Trophoblast cell (in vitro differentiated cells and primary cell): ENCODE results near the gene GALNT3.

Source experiments
- DNase-seq, 2 donors: peaks; one replicate each; pipeline ENCODE4 v3.0.0-alpha.2; 2016
- H2AFZ ChIP-seq: 2 replicates; pipeline ENCODE4 v1.6.1; 2013; ENCODE audit warnings: low read length, moderate library complexity, mild to moderate bottlenecking; ENCODE audit not compliant: insufficient read depth, poor library complexity
- H2AK5ac ChIP-seq: 2 replicates; pipeline ENCODE4 v1.6.1; 2013; ENCODE audit warnings: mild to moderate bottlenecking, low read length
- H2BK120ac ChIP-seq: 2 replicates; pipeline ENCODE4 v1.6.1; 2013; ENCODE audit warnings: low read length, mild to moderate bottlenecking, moderate library complexity; ENCODE audit not compliant: insufficient read depth, poor library complexity
- H2BK12ac ChIP-seq: 2 replicates; pipeline ENCODE4 v1.6.1; 2013; ENCODE audit warnings: mild to moderate bottlenecking, low read length, moderate library complexity
- H2BK5ac ChIP-seq: 2 replicates; pipeline ENCODE4 v1.6.1; 2013; ENCODE audit warnings: low read length, low read depth, moderate library complexity, mild to moderate bottlenecking; ENCODE audit not compliant: poor library complexity
- H3K14ac ChIP-seq: 2 replicates; pipeline ENCODE4 v1.6.1; 2013; ENCODE audit warnings: mild to moderate bottlenecking, low read length
- H3K18ac ChIP-seq: 2 replicates; pipeline ENCODE4 v1.6.1; 2013; ENCODE audit warnings: mild to moderate bottlenecking, low read length
- H3K23ac ChIP-seq: 2 replicates; pipeline ENCODE4 v1.6.1; 2013; ENCODE audit warnings: low read length
- H3K27ac ChIP-seq: 2 replicates; pipeline ENCODE4 v1.5.1; 2013; ENCODE audit warnings: low read depth, mild to moderate bottlenecking, inconsistent platforms, low read length, moderate library complexity
- H3K27me3 ChIP-seq: 2 replicates; pipeline ENCODE4 v1.6.1; 2013; ENCODE audit warnings: inconsistent platforms, mild to moderate bottlenecking, low read length, moderate library complexity; ENCODE audit not compliant: insufficient read depth
- H3K36me3 ChIP-seq, 2 experiments: 1 replicate in 1 of 2; 2 replicates in 1 of 2; pipeline ENCODE4 v1.6.1; 2013; ENCODE audit warnings: low read length in 2 of 2, mild to moderate bottlenecking in 2 of 2, moderate library complexity in 1 of 2; ENCODE audit not compliant: insufficient read depth in 2 of 2, control insufficient read depth in 1 of 2
- H3K4ac ChIP-seq: 2 replicates; pipeline ENCODE4 v1.6.1; 2013; ENCODE audit warnings: low read depth, mild to moderate bottlenecking, low read length, moderate library complexity
- H3K4me1 ChIP-seq, 2 experiments: 1 replicate in 1 of 2; 2 replicates in 1 of 2; pipeline ENCODE4 v1.6.1; 2013; ENCODE audit warnings: low read length in 2 of 2, mild to moderate bottlenecking in 2 of 2, moderate library complexity in 1 of 2; ENCODE audit not compliant: insufficient read depth in 2 of 2, control insufficient read depth in 1 of 2
- H3K4me2 ChIP-seq: 2 replicates; pipeline ENCODE4 v1.6.1; 2013; ENCODE audit warnings: inconsistent platforms, mild to moderate bottlenecking, low read length, moderate library complexity
- H3K4me3 ChIP-seq: 2 replicates; pipeline ENCODE4 v1.5.1; 2013; ENCODE audit warnings: mild to moderate bottlenecking, low read depth, low read length, inconsistent platforms
- H3K79me1 ChIP-seq: one replicate; pipeline ENCODE4 v1.6.1; 2013; ENCODE audit warnings: low read length
- H3K79me2 ChIP-seq: 2 replicates; pipeline ENCODE4 v1.6.1; 2013; ENCODE audit warnings: low read length, mild to moderate bottlenecking; ENCODE audit not compliant: control insufficient read depth, insufficient read depth, poor library complexity
- H3K9ac ChIP-seq: 2 replicates; pipeline ENCODE4 v1.6.1; 2013; ENCODE audit warnings: mild to moderate bottlenecking, low read length
- H3K9me3 ChIP-seq: 2 replicates; pipeline ENCODE4 v1.6.1; 2013; ENCODE audit warnings: low read depth, mild to moderate bottlenecking, control low read depth, inconsistent platforms, low read length; ENCODE audit not compliant: insufficient read depth
- H4K12ac ChIP-seq: 2 replicates; pipeline ENCODE4 v1.6.1; 2013; ENCODE audit warnings: low read depth, mild to moderate bottlenecking, low read length, moderate library complexity
- H4K8ac ChIP-seq: 2 replicates; pipeline ENCODE4 v1.6.1; 2013; ENCODE audit warnings: low read depth, mild to moderate bottlenecking, low read length, moderate library complexity
- H4K91ac ChIP-seq: one replicate; pipeline ENCODE4 v1.6.1; 2013; ENCODE audit warnings: low read depth, mild to moderate bottlenecking, low read length, moderate library complexity
- WGBS: extraction: QIAGEN DNeasy Blood & Tissue Kit; methylation state at CpG from one replicate; pipeline ENCODE4 v1.1.7; 2013; ENCODE audit warnings: missing lambda C conversion rate; ENCODE audit not compliant: insufficient read length, insufficient coverage; ENCODE audit errors: extremely low coverage; 5-methylcytosine and 5-hydroxymethylcytosine counted together

The GALNT3 gene

DNA sequence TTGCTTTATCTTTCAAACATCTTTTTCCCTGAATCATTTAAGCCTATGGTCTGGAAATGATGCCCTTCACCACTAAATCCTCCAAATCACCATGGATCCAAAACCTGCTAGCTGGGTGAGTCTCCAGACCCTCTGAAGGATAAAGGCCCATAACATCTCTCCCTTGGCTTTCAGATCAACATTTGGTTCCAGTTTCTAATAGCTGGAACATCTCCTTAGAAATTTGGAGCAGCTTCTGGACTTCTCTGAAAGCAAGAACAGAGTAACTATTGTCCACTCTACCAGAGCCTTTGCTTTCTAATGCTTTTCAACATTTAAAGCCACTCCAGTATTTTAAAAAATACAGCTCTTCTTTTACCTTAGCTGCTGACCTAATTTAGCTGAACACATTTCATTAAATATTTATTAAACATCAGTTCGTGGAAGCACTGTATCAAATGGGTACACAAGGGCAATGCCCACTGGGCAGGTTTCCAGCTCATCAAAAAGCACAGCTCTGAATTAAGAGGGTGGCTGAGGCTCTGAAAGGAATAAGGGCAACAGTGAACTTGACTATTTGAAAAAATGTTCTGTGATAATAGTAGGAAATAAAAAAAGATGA is 75.3 kb downstream of the GALNT3 start:
- no peak overlapping the region for H3K4ac ChIP-seq
- H2BK12ac ChIP-seq = no peak overlapping the region
- H2AFZ ChIP-seq = no peak overlapping the region
- no peak overlapping the region for H4K91ac ChIP-seq
- no peak overlapping the region for H4K12ac ChIP-seq
- no peak overlapping the region for H3K14ac ChIP-seq
- H3K4me3 ChIP-seq = no peak overlapping the region
- H3K79me2 ChIP-seq = no peaks in the 10 kb centered on the region
- H3K4me2 ChIP-seq = no peak overlapping the region
- H3K27me3 ChIP-seq = no peaks in the 10 kb centered on the region
- H3K23ac ChIP-seq = no peak overlapping the region
- no peak overlapping the region for H2BK5ac ChIP-seq
- H2AK5ac ChIP-seq = no peak overlapping the region
- no peaks in the 10 kb centered on the region for H3K36me3 ChIP-seq
- H3K9me3 ChIP-seq = no peaks in the 10 kb centered on the region
- no peak overlapping the region for H3K27ac ChIP-seq
- DNase-seq = no peak
- no peak overlapping the region for H3K9ac ChIP-seq
- H2BK120ac ChIP-seq = no peak overlapping the region
- no peak overlapping the region for H4K8ac ChIP-seq
- no CpG with 5 or more reads among the region's 1 CpG for WGBS
- no peaks in the 10 kb centered on the region for H3K79me1 ChIP-seq
- no peaks in the 10 kb centered on the region for H3K4me1 ChIP-seq
- H3K18ac ChIP-seq = no peak overlapping the region

DNA sequence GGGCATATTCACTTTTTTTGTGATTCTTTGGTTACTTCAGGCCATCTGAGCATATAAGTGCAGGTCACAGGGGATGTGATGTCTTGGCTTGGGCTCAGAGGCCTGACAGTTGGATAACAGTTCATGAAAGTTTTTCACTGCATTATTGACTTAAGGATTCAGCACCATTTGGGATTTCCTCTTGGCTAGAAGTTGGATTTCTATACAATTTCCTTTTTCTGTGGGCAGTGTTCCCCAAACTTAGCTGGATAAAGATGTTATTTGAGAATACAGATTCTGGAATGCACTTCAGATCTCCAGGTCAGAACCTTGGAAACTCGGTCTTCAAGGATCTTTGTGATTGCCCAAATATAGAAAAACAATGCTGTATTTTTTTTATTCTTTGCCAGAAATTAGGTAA is 78.0 kb downstream of the GALNT3 start:
- no peak overlapping the region for H3K18ac ChIP-seq
- no peak overlapping the region for H2BK12ac ChIP-seq
- DNase-seq = no peak
- no peak overlapping the region for H3K23ac ChIP-seq
- no peak overlapping the region for H3K14ac ChIP-seq
- H2BK5ac ChIP-seq = no peak overlapping the region
- no peak overlapping the region for H2BK120ac ChIP-seq
- no peaks in the 10 kb centered on the region for H3K79me1 ChIP-seq
- WGBS = no CpG with 5 or more reads among the region's 1 CpG
- no peak overlapping the region for H3K4me3 ChIP-seq
- H4K91ac ChIP-seq = no peak overlapping the region
- H3K9me3 ChIP-seq = no peaks in the 10 kb centered on the region
- H3K79me2 ChIP-seq = no peaks in the 10 kb centered on the region
- H3K4ac ChIP-seq = no peak overlapping the region
- no peaks in the 10 kb centered on the region for H3K36me3 ChIP-seq
- H3K9ac ChIP-seq = no peak overlapping the region
- H4K8ac ChIP-seq = no peak overlapping the region
- no peak overlapping the region for H2AFZ ChIP-seq
- H3K27me3 ChIP-seq = no peaks in the 10 kb centered on the region
- H4K12ac ChIP-seq = no peak overlapping the region
- H2AK5ac ChIP-seq = no peak overlapping the region
- H3K27ac ChIP-seq = no peak overlapping the region
- no peak overlapping the region for H3K4me2 ChIP-seq
- no peaks in the 10 kb centered on the region for H3K4me1 ChIP-seq

DNA sequence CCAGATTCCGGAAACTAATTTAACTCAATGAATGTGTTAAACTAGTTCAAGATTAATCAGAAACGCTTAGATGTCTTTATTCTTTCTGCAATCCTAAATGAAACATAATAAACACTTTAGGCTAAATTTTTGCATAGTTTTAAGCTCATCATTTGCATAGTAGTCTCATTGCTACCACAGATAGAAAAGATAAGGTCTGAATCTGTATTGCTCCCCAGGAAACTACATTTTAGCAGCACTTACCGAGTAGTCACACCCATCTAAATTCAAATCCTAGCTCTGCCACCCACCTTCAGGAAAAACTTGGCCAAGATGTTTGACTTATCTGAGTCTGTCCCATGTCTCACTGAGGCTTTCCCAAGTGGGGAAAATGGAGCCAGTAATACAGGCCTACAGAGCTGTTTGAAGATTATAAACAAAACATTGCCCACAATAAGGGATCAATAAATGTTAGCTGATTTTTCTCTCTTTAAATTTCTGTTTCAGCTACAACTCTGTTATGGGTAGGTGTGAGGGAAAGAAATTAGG is 87.0 kb downstream of the GALNT3 start:
- H4K12ac ChIP-seq = no peak overlapping the region
- DNase-seq = no peak
- no peak overlapping the region for H3K4ac ChIP-seq
- H3K4me2 ChIP-seq = no peak overlapping the region
- no peaks in the 10 kb centered on the region for H3K79me2 ChIP-seq
- no peaks in the 10 kb centered on the region for H3K27me3 ChIP-seq
- H2AFZ ChIP-seq = no peak overlapping the region
- no peak overlapping the region for H4K91ac ChIP-seq
- no peak overlapping the region for H3K14ac ChIP-seq
- H3K27ac ChIP-seq = no peak overlapping the region
- H3K23ac ChIP-seq = no peak overlapping the region
- H2BK12ac ChIP-seq = no peak overlapping the region
- H3K9me3 ChIP-seq = no peaks in the 10 kb centered on the region
- no peaks in the 10 kb centered on the region for H3K36me3 ChIP-seq
- no CpG with 5 or more reads among the region's 3 CpGs for WGBS
- no peak overlapping the region for H3K9ac ChIP-seq
- H2BK5ac ChIP-seq = no peak overlapping the region
- H4K8ac ChIP-seq = no peak overlapping the region
- H3K4me3 ChIP-seq = no peak overlapping the region
- H2AK5ac ChIP-seq = no peak overlapping the region
- no peak overlapping the region for H2BK120ac ChIP-seq
- H3K4me1 ChIP-seq = no peaks in the 10 kb centered on the region
- H3K18ac ChIP-seq = no peak overlapping the region
- H3K79me1 ChIP-seq = no peaks in the 10 kb centered on the region

DNA sequence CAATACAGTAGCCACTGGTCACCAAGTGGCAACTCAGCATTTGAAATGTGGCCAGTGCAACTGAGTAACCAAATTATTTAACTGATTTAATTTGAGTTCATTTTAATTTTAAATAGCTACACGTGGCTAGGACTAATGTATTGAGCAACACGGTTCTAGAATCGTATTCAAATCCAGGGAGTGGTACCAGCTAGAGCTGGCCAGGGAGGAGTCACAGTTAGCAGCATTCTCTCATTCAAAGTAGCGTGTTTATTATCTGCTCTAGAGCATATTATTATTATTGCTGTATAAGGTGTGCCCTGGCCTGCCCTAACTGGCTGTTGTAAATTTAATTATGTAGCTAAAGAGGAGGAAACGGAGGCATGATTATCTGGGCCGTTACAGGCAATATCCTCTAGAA is 92.9 kb downstream of the GALNT3 start:
- H3K4me3 ChIP-seq = no peak overlapping the region
- H3K36me3 ChIP-seq = no peaks in the 10 kb centered on the region
- no peaks in the 10 kb centered on the region for H3K79me1 ChIP-seq
- no peaks in the 10 kb centered on the region for H3K79me2 ChIP-seq
- no peak overlapping the region for H4K91ac ChIP-seq
- H2AFZ ChIP-seq = no peak overlapping the region
- no peak for DNase-seq
- no peak overlapping the region for H4K12ac ChIP-seq
- no peak overlapping the region for H3K9ac ChIP-seq
- H3K9me3 ChIP-seq = no peaks in the 10 kb centered on the region
- H2BK12ac ChIP-seq = no peak overlapping the region
- H3K27ac ChIP-seq = no peak overlapping the region
- H2BK120ac ChIP-seq = no peak overlapping the region
- no CpG with 5 or more reads among the region's 6 CpGs for WGBS
- H3K18ac ChIP-seq = no peak overlapping the region
- H3K4me1 ChIP-seq = no peaks in the 10 kb centered on the region
- no peak overlapping the region for H3K4me2 ChIP-seq
- no peak overlapping the region for H2BK5ac ChIP-seq
- no peak overlapping the region for H3K14ac ChIP-seq
- H2AK5ac ChIP-seq = no peak overlapping the region
- H3K23ac ChIP-seq = no peak overlapping the region
- no peak overlapping the region for H4K8ac ChIP-seq
- H3K4ac ChIP-seq = no peak overlapping the region
- H3K27me3 ChIP-seq = no peaks in the 10 kb centered on the region
